DOHH2 (cell line): ENCODE measurements around the gene ADCY5.

Source experiments
- EZH2phosphoT487 ChIP-seq: fragments of 200-600 bp; sonication (generic); IDR thresholded peaks from 2 replicates; pipeline ENCODE4 v1.6.1; 2017; ENCODE audit warnings: borderline replicate concordance, mild to moderate bottlenecking, antibody characterized with exemption, low read length, moderate library complexity, mixed read lengths
- TF ChIP-seq, protein P1 (sequence below): fragments of 200-600 bp; sonication (generic); IDR thresholded peaks from one replicate; pipeline ENCODE4 v1.5.1; 2014; ENCODE audit warnings: antibody characterized with exemption, mild to moderate bottlenecking, low read depth, low read length; ENCODE audit not compliant: poor library complexity, severe bottlenecking

DNA sequence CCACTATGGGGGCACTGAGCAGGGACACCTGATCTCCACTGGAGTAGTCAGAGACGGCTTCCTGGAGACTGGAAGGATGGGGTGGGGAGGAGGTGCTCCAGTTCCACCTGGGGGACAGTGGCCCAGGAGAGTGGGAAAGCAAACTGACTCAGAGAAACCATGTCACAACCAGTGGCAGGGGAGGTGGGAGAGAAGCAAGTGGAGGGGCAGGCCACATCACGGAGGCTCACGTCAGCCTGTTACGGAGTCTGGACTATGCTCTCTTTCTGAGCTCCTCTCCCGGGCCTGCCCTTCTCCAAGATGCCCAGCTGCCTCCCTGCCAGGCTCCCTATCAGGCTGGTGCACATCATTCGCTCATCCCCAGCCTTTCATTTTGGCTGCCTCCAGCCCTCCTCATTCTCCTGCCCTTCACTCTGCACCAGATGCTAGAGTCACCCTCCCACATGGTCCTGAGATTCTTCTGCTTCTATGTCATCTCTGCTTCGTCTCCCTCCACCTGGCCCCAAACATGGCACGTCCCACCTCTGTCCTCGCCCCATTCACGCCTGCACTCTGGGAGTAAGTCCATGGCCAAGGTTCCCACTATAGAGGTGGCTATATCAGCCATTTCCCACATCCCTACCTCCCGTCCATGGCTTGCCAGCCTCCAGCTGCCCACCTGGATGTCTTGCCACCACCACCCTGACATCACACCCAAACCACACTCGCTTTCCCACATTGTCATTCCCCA lies 100.3 kb downstream of the ADCY5 start:
- TF ChIP-seq, protein P1, sequence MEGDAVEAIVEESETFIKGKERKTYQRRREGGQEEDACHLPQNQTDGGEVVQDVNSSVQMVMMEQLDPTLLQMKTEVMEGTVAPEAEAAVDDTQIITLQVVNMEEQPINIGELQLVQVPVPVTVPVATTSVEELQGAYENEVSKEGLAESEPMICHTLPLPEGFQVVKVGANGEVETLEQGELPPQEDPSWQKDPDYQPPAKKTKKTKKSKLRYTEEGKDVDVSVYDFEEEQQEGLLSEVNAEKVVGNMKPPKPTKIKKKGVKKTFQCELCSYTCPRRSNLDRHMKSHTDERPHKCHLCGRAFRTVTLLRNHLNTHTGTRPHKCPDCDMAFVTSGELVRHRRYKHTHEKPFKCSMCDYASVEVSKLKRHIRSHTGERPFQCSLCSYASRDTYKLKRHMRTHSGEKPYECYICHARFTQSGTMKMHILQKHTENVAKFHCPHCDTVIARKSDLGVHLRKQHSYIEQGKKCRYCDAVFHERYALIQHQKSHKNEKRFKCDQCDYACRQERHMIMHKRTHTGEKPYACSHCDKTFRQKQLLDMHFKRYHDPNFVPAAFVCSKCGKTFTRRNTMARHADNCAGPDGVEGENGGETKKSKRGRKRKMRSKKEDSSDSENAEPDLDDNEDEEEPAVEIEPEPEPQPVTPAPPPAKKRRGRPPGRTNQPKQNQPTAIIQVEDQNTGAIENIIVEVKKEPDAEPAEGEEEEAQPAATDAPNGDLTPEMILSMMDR: no peak
- no peak for TF ChIP-seq EZH2phosphoT487
